GM12801 (cell line): Measurements from ENCODE around the gene CLCC1.

Experiments used
- TF ChIP-seq, protein P1 (sequence below): IDR thresholded peaks from one replicate; pipeline ENCODE4 v1.5.1; 2011; ENCODE audit warnings: control low read depth; ENCODE audit not compliant: insufficient read length; ENCODE audit errors: extremely low read depth

CLCC1 gene, protein sequence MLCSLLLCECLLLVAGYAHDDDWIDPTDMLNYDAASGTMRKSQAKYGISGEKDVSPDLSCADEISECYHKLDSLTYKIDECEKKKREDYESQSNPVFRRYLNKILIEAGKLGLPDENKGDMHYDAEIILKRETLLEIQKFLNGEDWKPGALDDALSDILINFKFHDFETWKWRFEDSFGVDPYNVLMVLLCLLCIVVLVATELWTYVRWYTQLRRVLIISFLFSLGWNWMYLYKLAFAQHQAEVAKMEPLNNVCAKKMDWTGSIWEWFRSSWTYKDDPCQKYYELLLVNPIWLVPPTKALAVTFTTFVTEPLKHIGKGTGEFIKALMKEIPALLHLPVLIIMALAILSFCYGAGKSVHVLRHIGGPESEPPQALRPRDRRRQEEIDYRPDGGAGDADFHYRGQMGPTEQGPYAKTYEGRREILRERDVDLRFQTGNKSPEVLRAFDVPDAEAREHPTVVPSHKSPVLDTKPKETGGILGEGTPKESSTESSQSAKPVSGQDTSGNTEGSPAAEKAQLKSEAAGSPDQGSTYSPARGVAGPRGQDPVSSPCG

DNA sequence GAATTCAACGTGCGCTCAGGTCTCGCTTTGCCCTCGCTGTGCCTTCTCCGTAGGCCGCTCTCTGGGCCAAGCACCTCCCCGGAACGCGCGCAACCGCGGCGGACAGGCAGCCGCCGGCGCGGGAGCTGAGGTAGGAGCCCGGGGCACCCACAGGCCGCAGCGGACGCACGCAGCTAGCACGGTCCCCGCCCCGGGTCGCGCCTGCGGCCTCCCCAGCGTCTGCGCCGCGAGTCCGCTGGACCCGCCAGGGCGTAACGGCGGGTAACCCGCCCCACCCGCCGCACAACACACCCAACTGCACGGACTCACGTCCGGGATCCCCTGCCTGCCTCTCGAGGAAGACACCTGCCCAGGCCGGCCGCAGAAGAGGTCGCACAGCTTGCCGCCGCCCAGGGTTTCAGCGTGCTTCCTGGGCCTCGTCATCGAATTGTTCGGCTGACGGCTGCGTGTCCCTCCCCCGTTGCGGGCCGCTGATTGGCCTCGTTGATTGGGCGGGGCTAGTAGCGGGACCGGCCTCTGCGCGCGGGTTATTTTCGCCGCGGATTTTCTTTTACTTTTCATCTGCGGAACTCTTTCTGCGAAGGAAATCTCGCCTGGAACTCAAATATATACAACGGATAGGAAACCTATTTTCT lies at the start of gene CLCC1:
TSS of gene CLCC1 (minus strand) at position 433 of the 635 bp plus-strand sequence. CDS start 13,047 bp downstream, outside the sequence.
- TF ChIP-seq, protein P1, sequence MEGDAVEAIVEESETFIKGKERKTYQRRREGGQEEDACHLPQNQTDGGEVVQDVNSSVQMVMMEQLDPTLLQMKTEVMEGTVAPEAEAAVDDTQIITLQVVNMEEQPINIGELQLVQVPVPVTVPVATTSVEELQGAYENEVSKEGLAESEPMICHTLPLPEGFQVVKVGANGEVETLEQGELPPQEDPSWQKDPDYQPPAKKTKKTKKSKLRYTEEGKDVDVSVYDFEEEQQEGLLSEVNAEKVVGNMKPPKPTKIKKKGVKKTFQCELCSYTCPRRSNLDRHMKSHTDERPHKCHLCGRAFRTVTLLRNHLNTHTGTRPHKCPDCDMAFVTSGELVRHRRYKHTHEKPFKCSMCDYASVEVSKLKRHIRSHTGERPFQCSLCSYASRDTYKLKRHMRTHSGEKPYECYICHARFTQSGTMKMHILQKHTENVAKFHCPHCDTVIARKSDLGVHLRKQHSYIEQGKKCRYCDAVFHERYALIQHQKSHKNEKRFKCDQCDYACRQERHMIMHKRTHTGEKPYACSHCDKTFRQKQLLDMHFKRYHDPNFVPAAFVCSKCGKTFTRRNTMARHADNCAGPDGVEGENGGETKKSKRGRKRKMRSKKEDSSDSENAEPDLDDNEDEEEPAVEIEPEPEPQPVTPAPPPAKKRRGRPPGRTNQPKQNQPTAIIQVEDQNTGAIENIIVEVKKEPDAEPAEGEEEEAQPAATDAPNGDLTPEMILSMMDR = no peak

DNA sequence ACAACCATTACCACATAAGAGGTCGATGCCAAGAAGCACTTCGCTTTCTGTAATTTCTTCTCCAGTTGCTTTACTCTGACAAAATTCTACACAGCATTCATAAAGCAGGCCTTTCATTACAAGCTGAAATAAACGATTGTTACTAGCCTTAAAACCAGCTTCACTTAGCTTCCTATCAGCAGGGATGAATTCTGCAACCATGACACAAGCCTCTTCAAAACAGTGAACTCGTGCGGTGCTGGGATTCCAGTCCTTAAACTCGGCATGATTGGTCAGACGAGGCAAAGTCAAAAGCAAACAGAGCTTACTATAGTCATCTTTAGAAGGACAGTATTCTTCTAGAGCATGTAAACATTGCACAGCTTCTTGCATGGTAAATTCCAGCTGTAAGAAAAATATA lies 48.1 kb upstream of the CLCC1 start:
- TF ChIP-seq, protein P1 = no peak

DNA sequence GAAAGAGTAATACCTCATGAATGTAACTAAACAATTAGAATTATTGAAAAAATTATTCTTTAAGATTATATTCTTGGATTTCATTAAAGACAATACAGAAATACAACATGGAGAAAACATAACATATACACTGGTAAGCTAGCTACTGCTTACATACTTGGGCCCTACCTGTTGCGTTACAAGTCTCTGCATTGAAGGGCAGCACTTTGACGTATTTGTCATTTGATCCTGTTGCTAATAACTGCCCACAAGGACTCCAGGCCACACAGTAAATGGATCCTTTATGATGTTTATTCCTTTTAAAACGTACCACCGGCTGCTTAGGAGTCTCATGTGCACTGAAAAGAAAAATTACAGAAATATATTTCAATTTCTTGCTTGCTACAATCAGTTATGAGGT lies 19.8 kb upstream of the CLCC1 start:
- TF ChIP-seq, protein P1 = no peak

DNA sequence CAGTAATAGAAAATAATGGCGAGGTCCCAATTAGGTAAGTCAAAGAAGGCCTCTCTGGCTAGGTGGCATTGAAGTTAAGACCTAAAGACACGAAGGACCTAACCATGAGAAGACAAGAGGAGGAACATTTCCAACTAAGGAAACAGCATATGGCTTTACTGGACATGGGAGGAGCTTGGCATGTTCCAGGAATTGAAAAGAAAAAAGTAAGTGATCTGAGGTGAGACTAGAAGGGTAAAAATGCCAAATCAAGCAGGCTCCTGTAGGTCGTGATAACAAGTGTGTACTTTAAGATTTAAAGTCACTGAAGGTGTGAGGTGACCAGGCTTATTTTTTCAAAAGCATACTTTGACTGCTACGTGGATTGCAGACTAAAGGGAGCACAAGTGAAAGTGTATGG lies 13.4 kb upstream of the CLCC1 start:
- TF ChIP-seq, protein P1 = no peak

DNA sequence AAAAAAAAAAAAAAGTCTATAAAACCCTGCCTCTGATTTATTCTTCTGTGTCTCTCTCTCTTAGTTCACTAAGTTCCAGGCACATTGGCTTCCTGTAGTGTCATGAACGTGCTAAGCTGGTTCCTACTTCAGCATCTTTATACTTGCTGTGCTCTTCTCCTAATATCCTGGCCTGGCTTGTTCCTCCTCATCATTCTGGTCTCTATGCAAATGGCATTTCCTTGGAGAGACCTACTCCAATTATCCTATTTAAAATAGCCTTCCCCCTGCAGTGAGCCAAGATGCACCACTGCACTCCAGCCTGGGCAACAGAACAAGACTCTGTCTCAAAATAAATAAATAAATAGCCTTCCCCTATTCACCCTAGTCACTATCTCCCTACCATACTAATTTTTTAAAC lies 9.7 kb upstream of the CLCC1 start:
- TF ChIP-seq, protein P1 = no peak

DNA sequence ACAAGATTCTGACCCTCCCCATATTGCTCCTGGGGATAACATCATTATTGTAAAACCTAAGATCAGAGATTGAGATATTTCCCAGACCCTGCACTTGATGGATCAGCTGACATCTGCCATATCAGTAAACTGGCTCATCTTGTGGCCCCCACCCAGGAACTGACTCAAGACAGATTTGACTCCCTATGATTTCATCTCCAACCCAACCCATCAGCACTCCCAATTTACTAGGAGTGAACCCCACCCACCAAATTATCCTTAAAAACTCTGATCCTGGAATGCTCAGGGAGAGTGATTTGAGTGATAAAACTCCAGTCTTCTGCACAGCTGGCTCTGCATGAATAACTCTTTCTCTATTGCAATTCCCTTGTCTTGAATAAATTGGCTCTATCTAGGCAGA lies 6.1 kb upstream of the CLCC1 start:
- TF ChIP-seq, protein P1 = no peak

DNA sequence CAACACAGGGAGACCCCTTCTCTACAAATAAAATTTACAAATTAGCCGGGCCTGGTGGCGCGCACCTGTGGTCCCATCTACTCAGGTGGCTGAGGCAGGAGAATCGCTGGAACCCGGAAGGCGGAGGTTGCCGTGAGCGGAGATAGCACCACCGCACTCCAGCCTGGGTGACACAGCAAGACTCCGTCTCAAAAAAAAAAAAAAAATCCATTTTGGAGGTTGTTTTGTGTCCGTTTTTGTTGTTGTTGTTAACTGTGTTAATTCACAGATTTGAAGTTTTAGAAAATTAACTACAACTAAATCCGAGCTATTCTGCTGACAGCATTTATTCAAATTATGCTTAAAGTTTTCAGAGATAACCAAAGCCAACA lies 618 bp downstream of the CLCC1 start:
- TF ChIP-seq, protein P1 = no peak
